NB4 (cell line): ENCODE measurements around the gene UBE2L3.
A peak's percentile ranks its signal among the peaks of the same experiment; 100 is the strongest.

Experiments
- DNase-seq: peaks from one replicate; pipeline ENCODE4 v3.0.0; 2010; ENCODE audit warnings: low read depth
- H3K4me3 ChIP-seq: one replicate; pipeline ENCODE4 v1.5.1; 2011; ENCODE audit warnings: mild to moderate bottlenecking, low read depth, low read length, moderate library complexity
- MAX ChIP-seq: IDR thresholded peaks from 2 replicates; pipeline ENCODE4 v1.6.1; 2011; ENCODE audit warnings: low read depth, low read length
- MYC ChIP-seq: IDR thresholded peaks from 2 replicates; pipeline ENCODE4 v1.6.1; 2011; ENCODE audit warnings: low read depth, low read length
- POLR2A ChIP-seq: IDR thresholded peaks from 2 replicates; pipeline ENCODE4 v1.6.1; 2011; ENCODE audit warnings: mild to moderate bottlenecking; ENCODE audit not compliant: insufficient read length; ENCODE audit errors: extremely low read depth
- TF ChIP-seq, protein P1 (sequence below): IDR thresholded peaks from one replicate; pipeline ENCODE4 v1.5.1; 2012; ENCODE audit warnings: low read depth, low read length

The UBE2L3 gene

DNA sequence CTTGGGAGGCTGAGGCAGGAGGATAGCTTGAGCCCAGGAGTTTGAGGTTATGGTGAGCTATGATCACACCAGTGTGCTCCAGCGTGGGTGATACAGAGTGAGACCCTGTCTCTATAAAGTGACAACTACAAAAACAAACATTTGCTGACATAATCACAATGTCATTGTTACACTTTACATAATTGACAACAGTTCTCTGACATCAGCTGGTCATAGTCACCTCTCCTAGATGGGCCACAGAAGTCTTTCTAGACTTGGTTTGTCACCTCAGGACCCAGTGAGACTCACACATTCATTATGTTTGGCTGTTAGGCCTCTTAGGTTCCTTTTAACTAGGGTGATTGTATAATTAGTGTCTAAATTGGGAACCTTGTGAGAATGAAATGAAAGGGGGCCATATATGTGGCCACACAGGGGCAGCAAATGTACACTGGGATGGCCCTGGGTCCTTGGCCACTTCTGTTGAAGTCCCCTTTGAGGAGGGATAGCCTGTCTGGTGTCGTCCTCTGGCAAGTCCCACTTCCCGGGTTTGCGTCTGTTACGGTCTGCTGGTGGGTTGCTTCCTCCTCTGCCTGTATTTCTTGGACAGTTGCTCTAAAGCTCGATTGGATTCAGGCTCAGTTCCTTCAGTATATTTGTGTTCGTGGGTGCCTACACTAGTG lies 92.5 kb downstream of the UBE2L3 start:
- peak; percentile 28 for DNase-seq
- TF ChIP-seq POLR2A (no peak), MYC (no peak), MAX (no peak)
- TF ChIP-seq, protein P1, sequence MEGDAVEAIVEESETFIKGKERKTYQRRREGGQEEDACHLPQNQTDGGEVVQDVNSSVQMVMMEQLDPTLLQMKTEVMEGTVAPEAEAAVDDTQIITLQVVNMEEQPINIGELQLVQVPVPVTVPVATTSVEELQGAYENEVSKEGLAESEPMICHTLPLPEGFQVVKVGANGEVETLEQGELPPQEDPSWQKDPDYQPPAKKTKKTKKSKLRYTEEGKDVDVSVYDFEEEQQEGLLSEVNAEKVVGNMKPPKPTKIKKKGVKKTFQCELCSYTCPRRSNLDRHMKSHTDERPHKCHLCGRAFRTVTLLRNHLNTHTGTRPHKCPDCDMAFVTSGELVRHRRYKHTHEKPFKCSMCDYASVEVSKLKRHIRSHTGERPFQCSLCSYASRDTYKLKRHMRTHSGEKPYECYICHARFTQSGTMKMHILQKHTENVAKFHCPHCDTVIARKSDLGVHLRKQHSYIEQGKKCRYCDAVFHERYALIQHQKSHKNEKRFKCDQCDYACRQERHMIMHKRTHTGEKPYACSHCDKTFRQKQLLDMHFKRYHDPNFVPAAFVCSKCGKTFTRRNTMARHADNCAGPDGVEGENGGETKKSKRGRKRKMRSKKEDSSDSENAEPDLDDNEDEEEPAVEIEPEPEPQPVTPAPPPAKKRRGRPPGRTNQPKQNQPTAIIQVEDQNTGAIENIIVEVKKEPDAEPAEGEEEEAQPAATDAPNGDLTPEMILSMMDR = no peak
- H3K4me3 ChIP-seq = no peak overlapping the region

DNA sequence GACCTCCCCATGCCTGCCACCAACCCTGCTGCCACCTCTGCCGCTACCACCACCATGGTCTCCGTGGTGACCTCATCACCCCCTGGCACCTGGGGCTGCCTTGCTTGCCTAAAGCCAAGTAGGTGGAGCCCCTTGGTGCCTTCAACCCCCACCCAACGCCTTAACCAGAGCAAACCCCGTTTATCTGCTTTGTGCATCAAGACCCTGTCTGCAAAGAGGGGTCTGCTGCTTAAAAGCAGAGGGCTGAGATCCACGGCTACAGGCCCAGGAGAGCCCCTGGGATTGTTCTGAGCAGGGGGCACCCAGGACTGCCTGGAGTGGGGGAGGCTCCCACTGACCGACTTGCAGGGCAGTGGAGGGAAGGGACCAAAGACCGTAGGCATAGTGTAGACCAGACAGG lies 93.4 kb downstream of the UBE2L3 start:
- TF ChIP-seq POLR2A = no peak
- TF ChIP-seq MAX = no peak
- TF ChIP-seq, protein P1 = no peak
- no peak for TF ChIP-seq MYC
- DNase-seq = no peak
- H3K4me3 ChIP-seq = no peak overlapping the region

DNA sequence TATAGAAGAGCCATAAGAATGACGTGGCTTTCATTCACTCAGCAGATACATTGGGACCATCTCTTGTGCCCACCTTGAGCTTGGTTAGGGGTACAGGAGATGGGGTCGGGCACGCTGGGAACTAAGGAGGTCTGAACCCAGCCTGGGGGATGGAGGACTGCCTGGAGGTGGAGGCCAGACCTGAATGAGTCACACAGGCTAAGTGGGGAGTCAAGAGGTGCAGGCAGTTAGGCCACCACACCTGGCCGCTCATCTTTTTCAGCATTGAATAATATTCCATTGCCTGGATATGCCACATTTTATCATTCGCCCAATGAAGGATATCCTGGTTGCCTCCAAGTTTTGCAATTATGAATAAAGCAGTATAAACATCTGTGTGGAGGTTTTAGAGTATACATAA lies 94.5 kb downstream of the UBE2L3 start:
- DNase-seq = no peak
- TF ChIP-seq MAX = no peak
- TF ChIP-seq POLR2A = no peak
- TF ChIP-seq, protein P1 = no peak
- TF ChIP-seq MYC = no peak
- no peak overlapping the region for H3K4me3 ChIP-seq

GRCh38 chr22:21663738-21664137 lies 96.2 kb downstream of the UBE2L3 start:
- no peak overlapping the region for H3K4me3 ChIP-seq
- DNase-seq = no peak
- TF ChIP-seq, protein P1 = no peak

GRCh38 chr22:21665047-21665851 lies 97.7 kb downstream of the UBE2L3 start:
- peak overlapping the region; percentile 91 for H3K4me3 ChIP-seq
- TF ChIP-seq, protein P1 = no peak
- TF ChIP-seq POLR2A (no peak), MAX (no peak), MYC (no peak)
- no peak for DNase-seq
